Measurements from ENCODE around the gene AFG1L.

DNA sequence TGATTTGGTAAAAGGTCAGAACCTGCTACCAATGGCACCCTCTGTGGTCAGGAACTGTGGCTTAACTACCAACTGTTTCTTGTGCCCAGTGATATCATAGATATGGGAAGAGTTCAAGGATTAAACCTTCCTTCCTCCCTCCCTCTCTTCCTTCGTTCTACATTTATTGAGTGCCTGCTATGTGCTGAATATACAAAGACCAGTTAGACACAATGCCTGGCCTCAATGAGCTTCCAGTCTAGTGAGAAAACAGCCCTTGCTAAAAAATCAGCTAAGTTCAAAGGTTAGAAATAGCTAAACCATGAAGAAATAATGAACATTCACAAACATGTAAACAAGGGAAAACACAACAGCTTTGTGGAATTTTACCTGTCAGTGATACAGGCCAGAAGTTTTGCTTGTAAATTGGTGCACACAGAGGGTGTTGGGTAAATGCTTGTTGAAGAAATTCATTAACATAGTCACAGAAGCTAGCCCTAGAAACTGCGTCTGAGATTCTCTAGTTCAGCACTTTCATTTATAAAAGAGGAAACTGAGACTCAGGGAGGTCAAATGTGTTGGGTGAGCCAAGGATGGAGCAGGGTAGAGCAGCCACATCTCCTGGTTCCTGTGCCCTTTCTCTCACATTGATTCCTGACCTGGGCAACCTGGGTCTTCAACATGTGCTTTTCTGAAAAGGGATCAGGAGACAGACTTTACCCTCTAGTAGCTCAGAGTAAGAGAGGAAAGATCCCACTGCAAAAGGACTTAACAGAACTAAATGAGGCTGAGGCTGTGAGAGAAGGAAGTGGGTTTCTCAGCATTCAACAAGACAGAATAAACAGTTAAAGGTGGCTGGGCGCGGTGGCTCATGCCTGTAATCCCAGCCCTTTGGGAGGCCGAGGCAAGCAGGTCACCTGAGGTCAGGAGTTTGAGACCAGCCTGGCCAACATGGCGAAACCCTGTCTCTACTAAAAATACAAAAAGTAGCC lies 251.5 kb downstream of the AFG1L start:
- TF ChIP-seq, protein P1, sequence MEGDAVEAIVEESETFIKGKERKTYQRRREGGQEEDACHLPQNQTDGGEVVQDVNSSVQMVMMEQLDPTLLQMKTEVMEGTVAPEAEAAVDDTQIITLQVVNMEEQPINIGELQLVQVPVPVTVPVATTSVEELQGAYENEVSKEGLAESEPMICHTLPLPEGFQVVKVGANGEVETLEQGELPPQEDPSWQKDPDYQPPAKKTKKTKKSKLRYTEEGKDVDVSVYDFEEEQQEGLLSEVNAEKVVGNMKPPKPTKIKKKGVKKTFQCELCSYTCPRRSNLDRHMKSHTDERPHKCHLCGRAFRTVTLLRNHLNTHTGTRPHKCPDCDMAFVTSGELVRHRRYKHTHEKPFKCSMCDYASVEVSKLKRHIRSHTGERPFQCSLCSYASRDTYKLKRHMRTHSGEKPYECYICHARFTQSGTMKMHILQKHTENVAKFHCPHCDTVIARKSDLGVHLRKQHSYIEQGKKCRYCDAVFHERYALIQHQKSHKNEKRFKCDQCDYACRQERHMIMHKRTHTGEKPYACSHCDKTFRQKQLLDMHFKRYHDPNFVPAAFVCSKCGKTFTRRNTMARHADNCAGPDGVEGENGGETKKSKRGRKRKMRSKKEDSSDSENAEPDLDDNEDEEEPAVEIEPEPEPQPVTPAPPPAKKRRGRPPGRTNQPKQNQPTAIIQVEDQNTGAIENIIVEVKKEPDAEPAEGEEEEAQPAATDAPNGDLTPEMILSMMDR (IDR thresholded peaks at IDR 0.05): no peak
- TF ChIP-seq POLR2A (IDR thresholded peaks at IDR 0.05): no peak
